Activated CD4-positive, CD25-positive, alpha-beta regulatory T cell treated with anti-CD3 and anti-CD28 coated beads, Interleukin-2, amount 50 U/mL, for 24 hours (primary cell): Measurements from ENCODE around the gene DIPK1B.
"Not testable (repeated sequence)": the region's sequence is repeated elsewhere in the genome, so short reads cannot be mapped to it uniquely, and the experiment has no call there.

Experiments used
- ATAC-seq, 2 donors: fragments of 150-1000 bp; cut with Tn5 transposase; one replicate each; pipeline ENCODE4 v1.10.0; 2021; ENCODE audit warnings: mild to moderate bottlenecking in 1 of 2, moderate library complexity in 1 of 2

The DIPK1B gene

GRCh38 chr9:136700304-136700703 is 12.1 kb upstream of the DIPK1B start:
- ATAC-seq: no peak

GRCh38 chr9:136700959-136701667 is 11.3 kb upstream of the DIPK1B start:
- peak; percentile 96 to 98 for ATAC-seq

- ATAC-seq: no peak
Observed at GRCh38 chr9:136701668-136702053, 10.7 kb upstream of the DIPK1B start.

- ATAC-seq: no peak
Observed at GRCh38 chr9:136703276-136703860, 9.0 kb upstream of the DIPK1B start.

GRCh38 chr9:136704741-136705140 is 7.6 kb upstream of the DIPK1B start:
- not testable (repeated sequence) for ATAC-seq

- ATAC-seq: no peak
Observed at GRCh38 chr9:136705564-136705963, 6.8 kb upstream of the DIPK1B start.

- no peak for ATAC-seq
Observed at GRCh38 chr9:136707011-136707410, 5.4 kb upstream of the DIPK1B start.

- ATAC-seq: no peak
Observed at GRCh38 chr9:136707849-136708517, 4.4 kb upstream of the DIPK1B start.

GRCh38 chr9:136709454-136710109 is 2.8 kb upstream of the DIPK1B start:
- ATAC-seq: no peak

- no peak for ATAC-seq
Observed at GRCh38 chr9:136710543-136710942, 1.8 kb upstream of the DIPK1B start.

GRCh38 chr9:136711219-136711648 is 1.1 kb upstream of the DIPK1B start:
- not testable (repeated sequence) for ATAC-seq

- no peak for ATAC-seq
Observed at GRCh38 chr9:136712690-136713544, 545 bp downstream of the DIPK1B start.

- ATAC-seq: no peak
Observed at GRCh38 chr9:136713550-136713949, 1.2 kb downstream of the DIPK1B start.

GRCh38 chr9:136714096-136714892 is 1.9 kb downstream of the DIPK1B start:
- no peak for ATAC-seq

- no peak for ATAC-seq
Observed at GRCh38 chr9:136714893-136715274, 2.5 kb downstream of the DIPK1B start.

GRCh38 chr9:136717399-136717798 is 5.0 kb downstream of the DIPK1B start:
- ATAC-seq: no peak

GRCh38 chr9:136718345-136719194 is 6.2 kb downstream of the DIPK1B start:
- no peak for ATAC-seq

- peak in 1 of 2 donors; percentile 10 for ATAC-seq
Observed at GRCh38 chr9:136719195-136719880, 7.0 kb downstream of the DIPK1B start.

GRCh38 chr9:136720251-136720897 is 8.0 kb downstream of the DIPK1B start:
- no peak for ATAC-seq
